OCI-LY1 (cell line): Measurements from ENCODE around the gene IRS2.

Experiments
- CTCF ChIP-seq: fragments of 200-600 bp; sonication (generic), shearing (Covaris generic); IDR thresholded peaks from 2 replicates; pipeline ENCODE4 v1.5.1; 2017; ENCODE audit warnings: mild to moderate bottlenecking, antibody characterized with exemption, low read length, moderate library complexity, mixed read lengths
- EZH2 ChIP-seq: fragments of 200-600 bp; sonication (generic), shearing (Covaris generic); IDR thresholded peaks from 2 replicates; pipeline ENCODE4 v1.8.0; 2017; ENCODE audit warnings: borderline replicate concordance, mixed run types, mild to moderate bottlenecking, antibody characterized with exemption, low read length, moderate library complexity, mixed read lengths

GRCh38 chr13:109735436-109735966, 50.9 kb downstream of the IRS2 start:
- TF ChIP-seq CTCF (no peak), EZH2 (no peak)
